HPDE6-E6E7 (cell line): Measurements from ENCODE around the gene EIF3L.

ENCODE experiments used
- DNase-seq: peaks from one replicate; pipeline ENCODE4 v3.0.0; 2011; ENCODE audit warnings: missing footprints; ENCODE audit errors: extremely low spot score

The EIF3L gene

GRCh38 chr22:37926771-37927636 is 77.8 kb downstream of the EIF3L start:
- DNase-seq: no peak

- DNase-seq: no peak
These were observed 78.4 kb downstream of the EIF3L start for GRCh38 chr22:37927637-37927936.

- no peak for DNase-seq
These were observed 80.2 kb downstream of the EIF3L start for GRCh38 chr22:37929390-37929789.

GRCh38 chr22:37930270-37930951 is 81.2 kb downstream of the EIF3L start:
- DNase-seq: no peak

- DNase-seq: no peak
These were observed 81.8 kb downstream of the EIF3L start for GRCh38 chr22:37930952-37931440.

- no peak for DNase-seq
These were observed 82.7 kb downstream of the EIF3L start for GRCh38 chr22:37931893-37932389.

- no peak for DNase-seq
These were observed 83.2 kb downstream of the EIF3L start for GRCh38 chr22:37932401-37932800.

- DNase-seq: no peak
These were observed 83.8 kb downstream of the EIF3L start for GRCh38 chr22:37932821-37933578.

- DNase-seq: peak; percentile 88
These were observed 84.6 kb downstream of the EIF3L start for GRCh38 chr22:37933711-37934376.
